Measurements from ENCODE around the gene AP5Z1.

The AP5Z1 gene

DNA sequence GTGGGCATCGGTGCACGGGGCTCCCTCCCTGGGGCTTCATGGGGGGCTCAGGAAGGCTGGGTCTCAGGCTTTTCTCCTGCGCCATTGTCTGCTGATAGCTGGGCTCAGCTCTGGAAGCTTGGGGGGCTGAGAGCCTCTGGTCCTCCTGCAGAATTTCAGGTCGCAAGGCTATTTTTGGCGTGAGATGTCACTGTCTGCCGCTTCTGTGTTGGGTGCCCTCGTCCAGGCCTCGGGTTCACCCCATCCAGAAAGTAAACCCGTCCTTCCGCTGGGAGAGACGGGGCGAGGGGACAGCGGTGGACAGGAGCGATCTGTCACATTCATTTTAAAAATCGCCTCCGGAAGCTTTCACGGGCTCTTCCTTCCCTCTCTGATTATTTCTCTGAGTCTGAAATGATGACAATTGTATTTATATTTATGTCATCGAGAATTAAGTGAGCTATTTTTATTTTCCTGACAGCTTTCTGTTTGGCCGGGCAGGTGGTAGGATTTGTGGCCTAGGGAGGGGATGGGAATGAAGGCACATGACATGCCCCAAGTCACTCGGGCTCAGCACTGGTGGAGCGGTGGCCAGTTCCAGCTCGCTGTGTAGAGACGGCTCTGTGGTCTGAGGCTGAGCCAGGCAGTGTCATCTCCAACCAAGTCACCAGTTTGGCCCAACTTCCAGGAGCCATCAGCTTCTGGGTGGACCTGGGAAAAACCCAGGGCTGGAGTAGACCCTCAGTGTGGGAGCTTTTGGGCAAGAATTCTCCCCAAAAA is 40.7 kb upstream of the AP5Z1 start:
- Histone ChIP-seq H3K27ac (ENCODE audit: low read depth, low read length, poor library complexity, severe bottlenecking) (no peak overlapping the region), H3K9me3 (ENCODE audit: low read length) (no peaks in the 10 kb centered on the region), H3K4me1 (ENCODE audit: insufficient read depth, low read length, severe bottlenecking) (no peaks in the 10 kb centered on the region), H3K4me3 (ENCODE audit: low read depth, low read length, poor library complexity, severe bottlenecking) (no peak overlapping the region), H3K27me3 (ENCODE audit: insufficient read depth, low read length) (no peaks in the 10 kb centered on the region), H4K20me1 (ENCODE audit: insufficient read depth, low read length) (no peaks in the 10 kb centered on the region), H2AFZ (ENCODE audit: low read length) (no peak overlapping the region), H3K9me2 (ENCODE audit: low read depth, low read length) (no peaks in the 10 kb centered on the region), H3K36me3 (ENCODE audit: insufficient read depth, low read length) (0 out of 2 replicates have a peak, but pooled peaks cover 6% of the 10 kb centered on the region), H3F3A (ENCODE audit: insufficient read depth, low read length) (no peaks in the 10 kb centered on the region), H3K9ac (ENCODE audit: low read length) (no peak overlapping the region), H3K4me2 (ENCODE audit: low read length) (no peak overlapping the region), H3K79me2 (ENCODE audit: insufficient read depth, low read length) (no peaks in the 10 kb centered on the region)
- TF ChIP-seq EZH2 (IDR thresholded peaks at IDR 0.05; ENCODE audit: borderline replicate concordance, low read length): no peak
- TF ChIP-seq, protein P1, sequence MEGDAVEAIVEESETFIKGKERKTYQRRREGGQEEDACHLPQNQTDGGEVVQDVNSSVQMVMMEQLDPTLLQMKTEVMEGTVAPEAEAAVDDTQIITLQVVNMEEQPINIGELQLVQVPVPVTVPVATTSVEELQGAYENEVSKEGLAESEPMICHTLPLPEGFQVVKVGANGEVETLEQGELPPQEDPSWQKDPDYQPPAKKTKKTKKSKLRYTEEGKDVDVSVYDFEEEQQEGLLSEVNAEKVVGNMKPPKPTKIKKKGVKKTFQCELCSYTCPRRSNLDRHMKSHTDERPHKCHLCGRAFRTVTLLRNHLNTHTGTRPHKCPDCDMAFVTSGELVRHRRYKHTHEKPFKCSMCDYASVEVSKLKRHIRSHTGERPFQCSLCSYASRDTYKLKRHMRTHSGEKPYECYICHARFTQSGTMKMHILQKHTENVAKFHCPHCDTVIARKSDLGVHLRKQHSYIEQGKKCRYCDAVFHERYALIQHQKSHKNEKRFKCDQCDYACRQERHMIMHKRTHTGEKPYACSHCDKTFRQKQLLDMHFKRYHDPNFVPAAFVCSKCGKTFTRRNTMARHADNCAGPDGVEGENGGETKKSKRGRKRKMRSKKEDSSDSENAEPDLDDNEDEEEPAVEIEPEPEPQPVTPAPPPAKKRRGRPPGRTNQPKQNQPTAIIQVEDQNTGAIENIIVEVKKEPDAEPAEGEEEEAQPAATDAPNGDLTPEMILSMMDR (IDR thresholded peaks at IDR 0.05; ENCODE audit: low read length): no peak

- Histone ChIP-seq H3K36me3 (ENCODE audit: insufficient read depth, low read length) (peaks cover 21% of the 10 kb centered on the region; the same call in 1 of the 2 replicates), H3K4me3 (ENCODE audit: low read depth, low read length, poor library complexity, severe bottlenecking) (no peak overlapping the region), H3K27me3 (ENCODE audit: insufficient read depth, low read length) (no peaks in the 10 kb centered on the region), H3K4me1 (ENCODE audit: insufficient read depth, low read length, severe bottlenecking) (no peaks in the 10 kb centered on the region), H3K4me2 (ENCODE audit: low read length) (no peak overlapping the region), H3K27ac (ENCODE audit: low read depth, low read length, poor library complexity, severe bottlenecking) (no peak overlapping the region), H3K9ac (ENCODE audit: low read length) (no peak overlapping the region), H3F3A (ENCODE audit: insufficient read depth, low read length) (no peaks in the 10 kb centered on the region), H2AFZ (ENCODE audit: low read length) (no peak overlapping the region), H3K9me3 (ENCODE audit: low read length) (no peaks in the 10 kb centered on the region), H4K20me1 (ENCODE audit: insufficient read depth, low read length) (no peaks in the 10 kb centered on the region), H3K9me2 (ENCODE audit: low read depth, low read length) (no peaks in the 10 kb centered on the region), H3K79me2 (ENCODE audit: insufficient read depth, low read length) (no peaks in the 10 kb centered on the region)
- TF ChIP-seq, protein P1 (IDR thresholded peaks at IDR 0.05; ENCODE audit: low read length): no peak
- TF ChIP-seq EZH2 (IDR thresholded peaks at IDR 0.05; ENCODE audit: borderline replicate concordance, low read length): no peak
Measured at GRCh38 chr7:4737300-4737699, 38.1 kb upstream of the AP5Z1 start.

DNA sequence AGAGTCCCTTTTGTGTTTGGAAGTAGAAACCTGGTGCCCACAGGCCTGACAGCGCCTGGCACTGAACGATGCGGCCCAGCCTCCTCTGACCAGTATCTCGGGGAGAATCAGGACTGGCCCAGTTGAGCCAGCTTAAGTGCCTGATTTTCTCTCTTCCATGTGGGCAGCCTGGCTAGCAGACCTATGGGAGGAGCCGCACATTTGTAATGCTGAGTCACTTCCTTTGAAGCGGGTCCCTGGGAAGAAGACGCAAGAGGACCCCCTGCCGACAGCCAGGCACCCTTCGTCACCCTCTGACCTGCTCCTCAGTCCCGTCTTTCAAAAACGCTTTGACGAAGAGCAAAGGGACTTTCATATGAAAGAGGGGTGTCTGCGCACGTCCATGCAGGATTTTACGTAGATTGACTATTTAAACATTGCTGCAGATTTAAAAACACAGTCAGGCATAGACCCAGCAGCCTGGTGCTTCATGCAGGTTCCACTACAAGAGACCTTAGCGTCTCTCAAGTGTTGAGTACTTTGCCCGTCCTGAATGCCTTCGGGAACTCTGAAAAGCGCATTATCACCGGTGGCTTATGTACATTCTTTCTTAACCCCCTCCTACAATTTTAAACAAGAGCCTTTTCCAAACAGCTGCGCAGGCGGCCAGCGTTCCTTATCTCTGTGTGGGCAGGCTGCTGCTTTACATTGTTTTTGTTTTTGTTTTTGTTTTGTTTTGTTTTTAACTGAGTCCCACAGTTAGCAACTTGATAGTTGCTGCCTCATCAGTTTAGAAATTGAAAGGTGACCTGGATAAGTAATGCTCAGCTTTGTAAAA is 36.5 kb upstream of the AP5Z1 start:
- Histone ChIP-seq H3K4me2 (ENCODE audit: low read length) (no peak overlapping the region), H3K36me3 (ENCODE audit: insufficient read depth, low read length) (peaks cover 21% of the 10 kb centered on the region; the same call in 1 of the 2 replicates), H3K27me3 (ENCODE audit: insufficient read depth, low read length) (no peaks in the 10 kb centered on the region), H3K4me1 (ENCODE audit: insufficient read depth, low read length, severe bottlenecking) (peaks cover 1% of the 10 kb centered on the region), H3K9me2 (ENCODE audit: low read depth, low read length) (no peaks in the 10 kb centered on the region), H3K79me2 (ENCODE audit: insufficient read depth, low read length) (no peaks in the 10 kb centered on the region), H3K4me3 (ENCODE audit: low read depth, low read length, poor library complexity, severe bottlenecking) (no peak overlapping the region), H3F3A (ENCODE audit: insufficient read depth, low read length) (no peaks in the 10 kb centered on the region), H3K27ac (ENCODE audit: low read depth, low read length, poor library complexity, severe bottlenecking) (no peak overlapping the region), H4K20me1 (ENCODE audit: insufficient read depth, low read length) (no peaks in the 10 kb centered on the region), H3K9ac (ENCODE audit: low read length) (no peak overlapping the region), H2AFZ (ENCODE audit: low read length) (no peak overlapping the region), H3K9me3 (ENCODE audit: low read length) (no peaks in the 10 kb centered on the region)
- no peak for TF ChIP-seq EZH2 (IDR thresholded peaks at IDR 0.05; ENCODE audit: borderline replicate concordance, low read length)
- TF ChIP-seq, protein P1 (IDR thresholded peaks at IDR 0.05; ENCODE audit: low read length): no peak

Data from OCI-LY1 (cell line).